ENCODE data around the gene SLC17A4.
"Not testable (repeated sequence)": the region's sequence is repeated elsewhere in the genome, so short reads cannot be mapped to it uniquely, and the experiment has no call there.

SLC17A4 gene

GRCh38 chr6:25730907-25731306 lies 23.6 kb upstream of the SLC17A4 start:
- Histone ChIP-seq H3K4me3 (ENCODE audit: low read length) (no peak overlapping the region), H3K36me3 (ENCODE audit: control insufficient read depth, insufficient read depth, low read length, severe bottlenecking) (no peaks in the 10 kb centered on the region), H3K4me1 (ENCODE audit: control insufficient read depth, insufficient read depth, low read length) (no peaks in the 10 kb centered on the region), H3K27me3 (replicated peaks; ENCODE audit: control insufficient read depth, insufficient read depth, low read length) (peaks cover 21% of the 10 kb centered on the region), H3K9me3 (ENCODE audit: control insufficient read depth, low read length) (no peaks in the 10 kb centered on the region), H3K9ac (ENCODE audit: low read length) (no peak overlapping the region)
- no peak for DNase-seq (ENCODE audit: low read depth)

DNA sequence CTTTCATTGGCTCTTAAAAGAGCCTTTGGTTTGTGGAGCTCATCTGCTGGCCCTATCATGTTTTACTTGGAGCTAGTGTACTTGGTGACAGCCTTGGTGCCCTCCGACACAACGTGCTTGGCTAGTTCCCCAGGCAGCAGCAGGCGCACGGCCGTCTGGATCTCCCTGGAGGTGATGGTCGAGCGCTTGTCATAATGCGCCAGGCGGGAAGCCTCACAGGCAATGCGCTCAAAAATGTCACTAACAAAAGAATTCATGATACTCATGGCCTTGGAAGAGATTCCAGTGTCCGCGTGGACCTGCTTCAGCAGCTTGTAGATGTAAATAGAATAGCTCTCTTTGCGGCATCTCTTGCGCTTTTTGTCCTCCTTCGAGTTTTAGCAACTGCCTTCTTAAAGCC lies 22.8 kb upstream of the SLC17A4 start:
- DNase-seq (ENCODE audit: low read depth): no peak

DNA sequence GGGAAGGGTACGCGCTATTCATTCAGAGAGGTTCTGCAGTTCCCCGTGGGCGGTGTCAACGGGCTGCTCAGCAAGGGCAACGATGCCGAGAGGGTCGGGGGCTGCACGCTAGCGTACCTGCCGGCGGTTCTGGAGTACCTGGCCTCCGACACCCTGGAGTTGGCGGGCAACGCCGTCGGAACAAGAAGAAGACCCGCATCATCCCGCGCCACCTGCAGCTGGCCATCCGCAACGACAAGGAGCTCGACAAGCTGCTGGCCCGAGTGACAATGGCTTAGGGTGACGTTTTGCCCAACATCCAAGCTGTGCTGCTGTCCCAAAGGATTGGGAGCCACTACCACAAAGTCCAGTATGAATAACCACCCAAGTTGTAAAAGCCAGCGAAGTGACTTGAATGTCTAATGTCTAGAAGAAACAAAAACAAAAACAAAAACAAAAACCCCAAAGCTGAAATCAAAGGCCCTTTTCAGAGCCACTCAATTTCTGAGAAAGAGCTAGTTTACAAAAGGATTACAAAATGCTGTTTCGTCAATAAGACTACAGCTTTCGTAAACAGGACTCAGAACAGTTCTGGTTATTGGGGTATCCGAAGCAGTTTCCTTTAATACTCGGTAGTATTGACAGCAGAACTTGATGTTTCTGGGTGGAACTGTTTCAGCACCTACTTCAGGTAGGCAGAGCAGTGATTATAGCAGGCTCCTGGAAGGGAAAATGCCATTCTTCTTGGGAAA lies 21.9 kb upstream of the SLC17A4 start:
- H3K36me3 ChIP-seq (ENCODE audit: control insufficient read depth, insufficient read depth, low read length, severe bottlenecking): no peaks in the 10 kb centered on the region
- no peak overlapping the region for H3K4me3 ChIP-seq (ENCODE audit: low read length)
- no peak overlapping the region for H3K9ac ChIP-seq (ENCODE audit: low read length)
- no peak for DNase-seq (ENCODE audit: low read depth)
- H3K4me1 ChIP-seq (ENCODE audit: control insufficient read depth, insufficient read depth, low read length): no peaks in the 10 kb centered on the region
- H3K27me3 ChIP-seq (replicated peaks; ENCODE audit: control insufficient read depth, insufficient read depth, low read length): peaks cover 16% of the 10 kb centered on the region
- peaks cover 9% of the 10 kb centered on the region for H3K9me3 ChIP-seq (ENCODE audit: control insufficient read depth, low read length)

More for the DNA sequence above, 22.8 kb upstream of the SLC17A4 start:
- Histone ChIP-seq H3K36me3 (ENCODE audit: control insufficient read depth, insufficient read depth, low read length, severe bottlenecking) (no peaks in the 10 kb centered on the region), H3K27me3 (replicated peaks; ENCODE audit: control insufficient read depth, insufficient read depth, low read length) (peaks cover 21% of the 10 kb centered on the region), H3K4me3 (ENCODE audit: low read length) (no peak overlapping the region), H3K9ac (ENCODE audit: low read length) (no peak overlapping the region), H3K4me1 (ENCODE audit: control insufficient read depth, insufficient read depth, low read length) (no peaks in the 10 kb centered on the region), H3K9me3 (ENCODE audit: control insufficient read depth, low read length) (peaks cover under 1% of the 10 kb centered on the region)

- H3K4me1 ChIP-seq (ENCODE audit: control insufficient read depth, insufficient read depth, low read length): no peaks in the 10 kb centered on the region
- H3K36me3 ChIP-seq (ENCODE audit: control insufficient read depth, insufficient read depth, low read length, severe bottlenecking): no peaks in the 10 kb centered on the region
- no peak for DNase-seq (ENCODE audit: low read depth)
- H3K9ac ChIP-seq (ENCODE audit: low read length): no peak overlapping the region
- peaks cover 15% of the 10 kb centered on the region for H3K9me3 ChIP-seq (ENCODE audit: control insufficient read depth, low read length)
- H3K27me3 ChIP-seq (replicated peaks; ENCODE audit: control insufficient read depth, insufficient read depth, low read length): peaks cover 12% of the 10 kb centered on the region
- no peak overlapping the region for H3K4me3 ChIP-seq (ENCODE audit: low read length)
Measured at GRCh38 chr6:25735261-25735660, 19.3 kb upstream of the SLC17A4 start.

GRCh38 chr6:25743868-25744267 lies 10.7 kb upstream of the SLC17A4 start:
- Histone ChIP-seq H3K4me3 (ENCODE audit: low read length) (no peak overlapping the region), H3K9me3 (ENCODE audit: control insufficient read depth, low read length) (peaks cover 3% of the 10 kb centered on the region), H3K9ac (ENCODE audit: low read length) (no peak overlapping the region), H3K27me3 (replicated peaks; ENCODE audit: control insufficient read depth, insufficient read depth, low read length) (no peaks in the 10 kb centered on the region), H3K36me3 (ENCODE audit: control insufficient read depth, insufficient read depth, low read length, severe bottlenecking) (no peaks in the 10 kb centered on the region), H3K4me1 (ENCODE audit: control insufficient read depth, insufficient read depth, low read length) (no peaks in the 10 kb centered on the region)
- DNase-seq (ENCODE audit: low read depth): no peak

- H3K4me3 ChIP-seq (ENCODE audit: low read length): no peak overlapping the region
- no peak for DNase-seq (ENCODE audit: low read depth)
- H3K9me3 ChIP-seq (ENCODE audit: control insufficient read depth, low read length): peaks cover 3% of the 10 kb centered on the region
- no peaks in the 10 kb centered on the region for H3K27me3 ChIP-seq (replicated peaks; ENCODE audit: control insufficient read depth, insufficient read depth, low read length)
- no peak overlapping the region for H3K9ac ChIP-seq (ENCODE audit: low read length)
- H3K36me3 ChIP-seq (ENCODE audit: control insufficient read depth, insufficient read depth, low read length, severe bottlenecking): no peaks in the 10 kb centered on the region
- H3K4me1 ChIP-seq (ENCODE audit: control insufficient read depth, insufficient read depth, low read length): no peaks in the 10 kb centered on the region
Measured at GRCh38 chr6:25745836-25746235, 8.7 kb upstream of the SLC17A4 start.

DNA sequence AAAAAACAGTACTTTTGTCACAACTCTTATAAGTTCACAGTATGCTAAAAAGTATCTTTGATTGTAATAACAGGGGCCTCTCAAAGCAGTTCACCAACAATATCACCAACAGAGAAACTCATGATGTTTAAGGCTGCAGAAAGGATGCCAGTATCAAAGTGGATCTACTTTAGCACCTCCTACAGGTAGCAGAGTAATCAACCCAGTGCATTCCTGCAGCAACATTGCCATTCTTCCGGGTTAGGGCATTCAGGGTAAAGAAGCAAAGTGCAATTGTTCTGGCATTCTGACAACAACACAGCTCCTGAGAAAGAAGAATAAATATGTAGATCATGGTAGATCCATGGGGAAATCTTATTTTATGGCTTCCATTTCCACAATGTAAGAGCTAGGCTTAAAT lies 7.6 kb upstream of the SLC17A4 start:
- no peaks in the 10 kb centered on the region for H3K27me3 ChIP-seq (replicated peaks; ENCODE audit: control insufficient read depth, insufficient read depth, low read length)
- DNase-seq (ENCODE audit: low read depth): no peak
- H3K4me3 ChIP-seq (ENCODE audit: low read length): no peak overlapping the region
- peaks cover 3% of the 10 kb centered on the region for H3K9me3 ChIP-seq (ENCODE audit: control insufficient read depth, low read length)
- no peak overlapping the region for H3K9ac ChIP-seq (ENCODE audit: low read length)
- no peaks in the 10 kb centered on the region for H3K36me3 ChIP-seq (ENCODE audit: control insufficient read depth, insufficient read depth, low read length, severe bottlenecking)
- no peaks in the 10 kb centered on the region for H3K4me1 ChIP-seq (ENCODE audit: control insufficient read depth, insufficient read depth, low read length)

- Histone ChIP-seq H3K36me3 (ENCODE audit: control insufficient read depth, insufficient read depth, low read length, severe bottlenecking) (no peaks in the 10 kb centered on the region), H3K4me3 (ENCODE audit: low read length) (no peak overlapping the region), H3K27me3 (replicated peaks; ENCODE audit: control insufficient read depth, insufficient read depth, low read length) (no peaks in the 10 kb centered on the region), H3K9ac (ENCODE audit: low read length) (no peak overlapping the region), H3K4me1 (ENCODE audit: control insufficient read depth, insufficient read depth, low read length) (no peaks in the 10 kb centered on the region), H3K9me3 (ENCODE audit: control insufficient read depth, low read length) (peaks cover 3% of the 10 kb centered on the region)
- DNase-seq (ENCODE audit: low read depth): no peak
Measured at GRCh38 chr6:25747477-25747876, 7.1 kb upstream of the SLC17A4 start.

- Histone ChIP-seq H3K9ac (ENCODE audit: low read length) (no peak overlapping the region), H3K27me3 (replicated peaks; ENCODE audit: control insufficient read depth, insufficient read depth, low read length) (no peaks in the 10 kb centered on the region), H3K4me3 (ENCODE audit: low read length) (no peak overlapping the region), H3K36me3 (ENCODE audit: control insufficient read depth, insufficient read depth, low read length, severe bottlenecking) (no peaks in the 10 kb centered on the region), H3K9me3 (ENCODE audit: control insufficient read depth, low read length) (peaks cover 3% of the 10 kb centered on the region), H3K4me1 (ENCODE audit: control insufficient read depth, insufficient read depth, low read length) (no peaks in the 10 kb centered on the region)
- DNase-seq (ENCODE audit: low read depth): no peak
Measured at GRCh38 chr6:25748049-25748448, 6.5 kb upstream of the SLC17A4 start.

GRCh38 chr6:25748601-25749517 lies 5.7 kb upstream of the SLC17A4 start:
- not testable (repeated sequence) for H3K27me3 ChIP-seq (replicated peaks; ENCODE audit: control insufficient read depth, insufficient read depth, low read length); H3K9ac ChIP-seq (ENCODE audit: low read length); H3K4me1 ChIP-seq (ENCODE audit: control insufficient read depth, insufficient read depth, low read length); H3K9me3 ChIP-seq (ENCODE audit: control insufficient read depth, low read length); DNase-seq (ENCODE audit: low read depth); H3K4me3 ChIP-seq (ENCODE audit: low read length); H3K36me3 ChIP-seq (ENCODE audit: control insufficient read depth, insufficient read depth, low read length, severe bottlenecking)

GRCh38 chr6:25749837-25750236 lies 4.7 kb upstream of the SLC17A4 start:
- Histone ChIP-seq H3K9me3 (ENCODE audit: control insufficient read depth, low read length) (peaks cover 3% of the 10 kb centered on the region), H3K4me1 (ENCODE audit: control insufficient read depth, insufficient read depth, low read length) (no peaks in the 10 kb centered on the region), H3K36me3 (ENCODE audit: control insufficient read depth, insufficient read depth, low read length, severe bottlenecking) (no peaks in the 10 kb centered on the region), H3K9ac (ENCODE audit: low read length) (no peak overlapping the region), H3K27me3 (replicated peaks; ENCODE audit: control insufficient read depth, insufficient read depth, low read length) (no peaks in the 10 kb centered on the region), H3K4me3 (ENCODE audit: low read length) (no peak overlapping the region)
- no peak for DNase-seq (ENCODE audit: low read depth)

Measured in adipocyte (in vitro differentiated cells).